GM18508 (cell line): Measurements from ENCODE around the gene SPATS2.

Experiments
- ATAC-seq: cut with Tn5 transposase; IDR thresholded peaks from one replicate; pipeline ENCODE4 v1.9.1; 2021; ENCODE audit warnings: moderate number of reproducible peaks; ENCODE audit not compliant: insufficient read depth, unreplicated experiment

SPATS2 gene

DNA sequence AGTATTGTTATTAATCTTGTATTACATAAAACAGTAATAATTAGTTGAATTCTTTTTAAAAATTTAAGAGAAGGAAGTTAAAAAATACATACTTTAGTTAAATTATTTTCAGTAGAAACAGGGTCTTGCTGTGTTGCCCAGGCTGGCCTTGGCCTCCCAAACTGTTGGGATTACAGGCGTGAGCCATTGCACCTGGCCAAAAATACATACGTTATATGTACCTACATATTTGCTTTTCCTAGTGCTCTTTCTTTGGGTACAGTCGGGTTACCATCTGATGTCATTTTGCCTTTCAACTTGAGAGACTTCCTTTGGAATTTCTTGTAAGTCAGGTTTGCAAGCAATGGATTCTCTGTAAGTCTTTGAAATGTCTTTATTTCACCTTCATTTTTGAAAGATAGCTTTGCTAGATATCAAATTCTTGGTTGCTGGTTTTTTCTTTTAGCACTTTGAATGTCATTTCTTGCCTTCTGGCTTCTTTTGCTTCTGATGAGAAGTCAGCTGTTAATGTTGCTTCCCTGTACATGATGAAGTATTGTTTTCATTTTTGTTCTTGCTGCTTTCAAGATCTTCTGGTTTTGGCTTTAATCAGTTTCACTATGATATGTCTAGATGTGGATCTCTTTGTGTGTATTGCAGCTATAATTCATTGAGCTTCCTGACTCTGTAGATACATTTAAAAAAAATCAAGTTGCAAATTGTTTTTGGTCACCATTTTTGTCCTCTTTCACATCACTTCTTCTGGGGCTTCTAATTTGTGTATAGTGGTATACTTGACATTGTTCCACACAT is 84.4 kb downstream of the SPATS2 start:
- peak; percentile 75 for ATAC-seq

DNA sequence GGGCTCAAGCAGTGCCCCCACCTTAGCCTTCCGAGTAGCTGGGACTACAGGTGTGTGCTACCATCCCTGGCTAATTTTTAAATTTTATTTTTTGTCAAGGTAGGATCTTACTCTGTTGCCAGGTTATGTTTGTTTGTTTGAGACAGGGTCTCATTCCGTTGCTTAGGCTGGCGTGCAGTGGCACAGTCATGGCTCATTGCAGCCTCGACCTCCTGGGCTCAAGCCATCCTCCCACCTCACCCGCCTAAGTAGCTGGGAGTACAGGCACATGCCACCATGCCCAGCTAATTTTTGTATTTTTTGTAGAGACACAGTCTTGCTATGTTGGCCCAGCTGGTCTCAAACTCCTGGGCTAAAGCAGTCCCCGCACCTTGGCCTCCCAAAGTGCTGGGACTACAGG is 88.2 kb downstream of the SPATS2 start:
- ATAC-seq: no peak

- ATAC-seq: no peak
Measured at GRCh38 chr12:49456131-49456679, 88.9 kb downstream of the SPATS2 start.

DNA sequence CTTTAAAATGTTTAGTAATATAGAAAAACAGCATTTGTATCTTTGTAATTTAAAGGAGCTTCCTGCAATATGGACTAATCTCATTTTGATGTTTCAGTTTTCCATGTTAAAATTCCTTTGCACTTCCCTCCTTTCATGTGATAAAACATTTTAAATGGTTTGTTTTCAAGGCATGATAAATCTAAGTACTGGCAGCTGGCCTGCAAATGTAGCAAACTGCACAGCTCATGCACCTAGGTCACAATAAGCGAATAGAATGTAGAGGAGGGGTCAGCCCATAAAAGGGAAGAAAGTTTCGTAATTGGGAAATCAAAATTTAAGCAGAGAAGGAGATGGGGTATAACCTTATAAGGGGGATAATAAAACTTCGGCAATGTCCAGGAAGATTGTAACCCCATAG is 91.6 kb downstream of the SPATS2 start:
- ATAC-seq: no peak

GRCh38 chr12:49461221-49461620 is 94.0 kb downstream of the SPATS2 start:
- no peak for ATAC-seq

DNA sequence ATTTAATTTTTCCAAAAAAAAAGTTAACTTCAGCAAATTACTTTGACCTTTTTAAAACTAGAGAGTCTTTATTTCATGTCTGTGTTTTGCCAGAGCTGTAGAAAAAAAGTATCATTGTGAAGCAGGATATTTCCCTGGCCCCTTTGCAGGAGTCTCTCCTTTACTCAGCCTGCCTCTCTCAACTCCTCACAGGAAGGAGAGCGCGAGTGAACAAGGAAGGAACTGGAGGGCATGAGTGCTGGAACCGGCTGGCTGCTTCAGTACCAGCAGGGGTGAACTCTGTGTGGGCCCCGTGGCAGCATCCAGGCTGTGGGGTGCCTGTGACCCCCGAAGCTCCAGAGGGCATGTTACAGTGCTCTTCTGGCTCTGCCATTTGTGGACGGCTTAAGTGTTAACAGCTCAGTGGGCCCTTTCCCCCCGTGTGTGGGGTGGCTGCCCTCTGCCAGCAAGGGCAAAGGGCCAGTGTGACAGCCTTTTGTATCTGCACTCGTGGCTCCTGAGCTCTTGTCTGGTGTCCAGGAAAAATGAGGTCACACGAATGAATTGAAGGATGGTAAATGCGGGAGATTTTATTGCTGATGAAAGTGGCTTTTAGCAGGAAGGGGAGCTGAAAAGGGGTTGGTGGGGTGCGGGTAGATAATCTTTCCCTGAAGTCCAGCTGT is 95.0 kb downstream of the SPATS2 start:
- ATAC-seq: no peak

- no peak for ATAC-seq
Measured at GRCh38 chr12:49465132-49465531, 97.9 kb downstream of the SPATS2 start.

GRCh38 chr12:49470986-49471385 is 103.7 kb downstream of the SPATS2 start:
- no peak for ATAC-seq

- no peak for ATAC-seq
Measured at GRCh38 chr12:49471557-49471956, 104.3 kb downstream of the SPATS2 start.

GRCh38 chr12:49476091-49476490 is 108.8 kb downstream of the SPATS2 start:
- ATAC-seq: no peak

- ATAC-seq: no peak
Measured at GRCh38 chr12:49478949-49479664, 111.8 kb downstream of the SPATS2 start.

DNA sequence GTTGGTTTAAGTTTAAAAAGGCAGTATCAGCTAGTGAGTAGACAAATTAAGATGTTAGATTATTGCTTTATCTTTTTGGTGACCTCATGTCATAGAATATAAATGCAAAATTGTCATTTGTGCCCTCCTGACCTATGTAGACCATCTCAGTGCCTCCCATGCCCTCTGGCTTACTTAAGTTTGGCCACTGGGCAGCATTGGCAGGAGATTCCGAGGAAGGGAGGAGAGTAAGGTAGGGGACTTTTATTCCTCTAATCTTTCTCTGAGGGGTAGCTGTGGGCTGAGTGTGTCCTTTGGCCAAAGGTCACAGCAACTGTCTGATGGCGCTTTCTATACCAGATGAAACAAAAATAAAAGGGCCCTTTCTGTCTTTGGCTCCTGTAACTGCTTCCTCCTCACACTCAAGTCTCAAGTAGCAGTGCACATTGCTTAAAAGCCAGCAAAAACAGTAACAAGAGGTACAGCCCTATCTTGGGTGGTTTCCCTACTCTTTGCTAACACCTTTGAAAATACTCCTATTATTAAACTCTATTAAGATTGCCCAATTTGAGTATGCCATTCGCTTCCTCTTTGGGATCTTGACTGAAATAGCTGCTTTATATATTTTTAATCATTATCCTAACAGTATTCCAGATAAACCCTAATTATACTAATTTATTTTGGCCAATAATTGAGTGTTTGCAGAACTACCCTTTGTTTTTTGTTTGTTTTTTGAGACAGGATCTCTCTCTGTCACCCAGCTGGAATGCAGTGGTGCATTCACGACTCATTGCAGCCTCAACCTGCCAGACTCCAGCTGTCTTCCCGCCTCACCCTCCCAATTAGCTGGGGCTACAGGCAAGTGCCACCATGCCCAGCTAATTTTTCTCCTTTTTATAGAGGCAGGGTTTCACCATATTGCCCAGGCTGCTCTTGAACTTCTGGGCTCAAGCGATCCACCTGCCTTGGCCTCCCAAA is 115.1 kb downstream of the SPATS2 start:
- ATAC-seq: no peak

- ATAC-seq: no peak
Measured at GRCh38 chr12:49483619-49484018, 116.4 kb downstream of the SPATS2 start.

GRCh38 chr12:49487605-49488004 is 120.3 kb downstream of the SPATS2 start:
- no peak for ATAC-seq

- ATAC-seq: no peak
Measured at GRCh38 chr12:49489154-49489553, 121.9 kb downstream of the SPATS2 start.

- no peak for ATAC-seq
Measured at GRCh38 chr12:49489720-49490119, 122.5 kb downstream of the SPATS2 start.

DNA sequence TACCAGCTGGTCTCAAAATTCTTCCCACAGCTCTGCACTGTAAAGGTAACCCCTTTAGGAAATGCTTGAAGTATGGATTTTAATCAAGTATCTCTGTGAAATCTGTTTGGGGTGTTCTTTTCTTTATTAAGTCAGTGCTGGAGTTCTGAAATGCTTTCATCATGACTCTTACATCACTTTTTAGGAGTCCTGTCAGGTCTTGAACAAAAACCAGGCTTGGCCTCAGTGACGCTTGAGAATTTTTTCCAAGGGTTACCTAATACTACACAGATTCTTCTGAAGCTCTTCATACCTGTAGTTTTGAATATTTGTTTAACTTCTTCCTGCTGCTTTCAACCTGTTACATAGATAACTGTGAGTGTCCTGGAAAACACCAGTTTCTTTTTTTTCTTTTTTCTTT is 124.6 kb downstream of the SPATS2 start:
- ATAC-seq: no peak

GRCh38 chr12:49493900-49494299 is 126.6 kb downstream of the SPATS2 start:
- ATAC-seq: no peak

GRCh38 chr12:49496417-49497360 is 129.4 kb downstream of the SPATS2 start:
- no peak for ATAC-seq
